ENCODE measurements around the gene PDGFRB. TPM values are rescaled to one million over a fixed set of nuclear protein-coding genes. Genes with fewer than 3 reads are reported as not detected.

The PDGFRB gene
- total RNA-seq, 2 donors from 2014 or later = 24.1 to 34.2 TPM

GRCh38 chr5:150190987-150191386, 35.3 kb upstream of the PDGFRB start:
- DNase-seq (no peak), ATAC-seq (no peak)
- H3K27me3 ChIP-seq = peaks cover 0 to 13% of the 10 kb centered on the region in 2 donors
- WGBS, 2 donors = 38 to 86% methylated on average over 1 to 2 of the region's 2 CpGs
- H3K9me3 ChIP-seq = no peaks in the 10 kb centered on the region
- no peak overlapping the region for H3K4me3 ChIP-seq
- TF ChIP-seq POLR2A (IDR thresholded peaks at IDR 0.05) = no peak
- TF ChIP-seq, protein P1, sequence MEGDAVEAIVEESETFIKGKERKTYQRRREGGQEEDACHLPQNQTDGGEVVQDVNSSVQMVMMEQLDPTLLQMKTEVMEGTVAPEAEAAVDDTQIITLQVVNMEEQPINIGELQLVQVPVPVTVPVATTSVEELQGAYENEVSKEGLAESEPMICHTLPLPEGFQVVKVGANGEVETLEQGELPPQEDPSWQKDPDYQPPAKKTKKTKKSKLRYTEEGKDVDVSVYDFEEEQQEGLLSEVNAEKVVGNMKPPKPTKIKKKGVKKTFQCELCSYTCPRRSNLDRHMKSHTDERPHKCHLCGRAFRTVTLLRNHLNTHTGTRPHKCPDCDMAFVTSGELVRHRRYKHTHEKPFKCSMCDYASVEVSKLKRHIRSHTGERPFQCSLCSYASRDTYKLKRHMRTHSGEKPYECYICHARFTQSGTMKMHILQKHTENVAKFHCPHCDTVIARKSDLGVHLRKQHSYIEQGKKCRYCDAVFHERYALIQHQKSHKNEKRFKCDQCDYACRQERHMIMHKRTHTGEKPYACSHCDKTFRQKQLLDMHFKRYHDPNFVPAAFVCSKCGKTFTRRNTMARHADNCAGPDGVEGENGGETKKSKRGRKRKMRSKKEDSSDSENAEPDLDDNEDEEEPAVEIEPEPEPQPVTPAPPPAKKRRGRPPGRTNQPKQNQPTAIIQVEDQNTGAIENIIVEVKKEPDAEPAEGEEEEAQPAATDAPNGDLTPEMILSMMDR (IDR thresholded peaks at IDR 0.05) = no peak
- peaks cover 9% of the 10 kb centered on the region for H3K4me1 ChIP-seq
- H3K36me3 ChIP-seq (replicated peaks in 1 of 2; ENCODE audit: insufficient read depth in 1 of 2, low read depth in 2 of 2) = no peaks in the 10 kb centered on the region
- intact Hi-C loops (cut with DNase I) = no loop called here
- no peak overlapping the region for H3K27ac ChIP-seq

DNA sequence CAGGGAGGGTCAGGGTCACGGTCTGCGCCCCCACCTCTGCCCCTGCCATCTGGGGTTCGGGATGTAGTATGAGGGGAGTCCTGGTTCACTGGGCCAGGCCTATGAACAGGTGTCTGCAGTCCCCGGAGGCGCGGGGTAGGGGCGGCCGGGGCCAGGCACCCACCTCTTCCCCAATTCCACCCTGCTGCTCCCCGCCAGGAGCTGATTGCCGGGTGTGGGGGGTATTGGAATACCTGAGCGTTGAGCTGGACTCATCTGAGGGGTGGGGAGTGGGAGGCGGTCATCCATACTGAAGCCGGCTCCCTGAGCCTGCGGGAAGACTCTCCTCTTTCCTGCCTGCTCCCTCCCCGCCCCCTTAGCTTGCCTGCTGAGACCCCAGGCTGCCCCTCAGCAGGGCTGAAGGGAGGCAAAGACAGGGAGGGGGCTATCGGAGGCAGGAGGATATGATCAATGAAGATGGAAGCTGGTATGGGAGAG, 34.9 kb upstream of the PDGFRB start:
- Histone ChIP-seq H3K36me3 (replicated peaks in 1 of 2; ENCODE audit: insufficient read depth in 1 of 2, low read depth in 2 of 2) (no peaks in the 10 kb centered on the region), H3K9me3 (no peaks in the 10 kb centered on the region), H3K4me3 (no peak overlapping the region), H3K4me1 (peaks cover 7% of the 10 kb centered on the region), H3K27me3 (peaks cover 0 to 13% of the 10 kb centered on the region in 2 donors), H3K27ac (no peak overlapping the region)
- WGBS, 2 donors = 56 to 68% methylated on average over 6 of the region's 16 CpGs
- intact Hi-C loops (cut with DNase I) = no loop called here
- no peak for ATAC-seq
- TF ChIP-seq POLR2A (IDR thresholded peaks at IDR 0.05) = no peak
- TF ChIP-seq, protein P1 (IDR thresholded peaks at IDR 0.05) = no peak
- DNase-seq = no peak

- DNase-seq (no peak), ATAC-seq (no peak)
- 9 to 24% methylated on average over 6 to 58 of the region's 58 CpGs for WGBS, 2 donors
- TF ChIP-seq, protein P1 (IDR thresholded peaks at IDR 0.05) = no peak
- TF ChIP-seq POLR2A (IDR thresholded peaks at IDR 0.05) = no peak
- no peak within 1 kb of the TSS for H3K27ac ChIP-seq
- intact Hi-C loops (cut with DNase I) = no loop called here
- peaks cover 0 to 13% of the 10 kb centered on the region in 2 donors for H3K27me3 ChIP-seq
- no peaks in the 10 kb centered on the region for H3K36me3 ChIP-seq (replicated peaks in 1 of 2; ENCODE audit: insufficient read depth in 1 of 2, low read depth in 2 of 2)
- no peak within 1 kb of the TSS for H3K4me3 ChIP-seq
- H3K4me1 ChIP-seq = peaks cover 13% of the 10 kb centered on the region
- no peaks in the 10 kb centered on the region for H3K9me3 ChIP-seq
Observed at GRCh38 chr5:150189728-150190502, 34.3 kb upstream of the PDGFRB start, which contains the start of gene SLC6A7. SLC6A7 (plus strand) TSS chr5:150190062; CDS start chr5:150190328, 266 bp downstream.

GRCh38 chr5:150189326-150189725, 33.7 kb upstream of the PDGFRB start:
- DNase-seq = no peak
- 65 to 73% methylated on average over 3 of the region's 3 CpGs for WGBS, 2 donors

More at GRCh38 chr5:150189326-150189725, 33.7 kb upstream of the PDGFRB start:
- intact Hi-C loops (cut with DNase I) = no loop called here
- H3K36me3 ChIP-seq (replicated peaks in 1 of 2; ENCODE audit: insufficient read depth in 1 of 2, low read depth in 2 of 2) = no peaks in the 10 kb centered on the region
- peaks cover 13% of the 10 kb centered on the region for H3K4me1 ChIP-seq
- peaks cover 0 to 13% of the 10 kb centered on the region in 2 donors for H3K27me3 ChIP-seq
- H3K9me3 ChIP-seq = no peaks in the 10 kb centered on the region
- H3K27ac ChIP-seq = no peak overlapping the region
- no peak overlapping the region for H3K4me3 ChIP-seq
- no peak for TF ChIP-seq POLR2A (IDR thresholded peaks at IDR 0.05)
- TF ChIP-seq, protein P1 (IDR thresholded peaks at IDR 0.05) = no peak
- no peak for ATAC-seq

Data from body of pancreas (tissue), 4 donors.